CD4-positive, alpha-beta T cell (primary cell): ENCODE data around the gene TPGS1. TPM values are rescaled to one million over a fixed set of nuclear protein-coding genes. Genes with fewer than 3 reads are reported as not detected.

Experiments used
- ATAC-seq: fragments of 200-7000 bp; cut with Tn5 transposase; one replicate; pipeline ENCODE4 v1.10.0; 2022; ENCODE audit warnings: mild to moderate bottlenecking; ENCODE audit not compliant: poor library complexity
- CTCF ChIA-PET: fragments of 350-600 bp; sonication (Branson Sonifier 250); formaldehyde crosslinking; loops from one replicate; lab custom pipeline; 2021; ENCODE audit warnings: antibody characterized with exemption, inconsistent platforms; lab: Charles Lee
- POLR2A ChIA-PET: fragments of 350-600 bp; sonication (Branson Sonifier 250); formaldehyde crosslinking; loops from one replicate; lab custom pipeline; 2021; ENCODE audit warnings: antibody characterized with exemption, inconsistent platforms; lab: Charles Lee
- DNase-seq, 14 experiments: peaks; one replicate each; pipeline ENCODE4 v3.0.0-alpha.2; 2013 to 2020; ENCODE audit warnings: mixed read lengths in 2 of 14
- H3K27ac ChIP-seq, 2 donors: one replicate each; pipeline versions ENCODE4 v1.5.1 to v1.7.0; 2013; ENCODE audit warnings: low read length in 2 of 2, low read depth in 1 of 2, mild to moderate bottlenecking in 1 of 2
- H3K27me3 ChIP-seq, 2 experiments: 1 replicate in 1 of 2; 2 replicates in 1 of 2; pipeline versions ENCODE4 v1.6.1 to v1.7.0; 2013; ENCODE audit warnings: low read length in 2 of 2, control low read depth in 1 of 2, mild to moderate bottlenecking in 1 of 2, moderate library complexity in 1 of 2; ENCODE audit not compliant: insufficient read depth in 2 of 2, control insufficient read depth in 1 of 2
- H3K36me3 ChIP-seq: one replicate; pipeline ENCODE4 v1.6.1; 2013; ENCODE audit warnings: low read length, control low read depth; ENCODE audit not compliant: insufficient read depth
- H3K4me1 ChIP-seq: one replicate; pipeline ENCODE4 v1.6.1; 2013; ENCODE audit warnings: low read length, control low read depth; ENCODE audit not compliant: insufficient read depth
- H3K4me3 ChIP-seq: one replicate; pipeline ENCODE4 v1.5.1; 2013; ENCODE audit warnings: mild to moderate bottlenecking, low read length, moderate library complexity
- H3K9me3 ChIP-seq, 2 experiments: 1 replicate in 1 of 2; 2 replicates in 1 of 2; pipeline versions ENCODE4 v1.6.1 to v1.7.0; 2013; ENCODE audit warnings: low read length in 2 of 2, mild to moderate bottlenecking in 2 of 2, control low read depth in 1 of 2, moderate library complexity in 1 of 2; ENCODE audit not compliant: control insufficient read depth in 1 of 2, insufficient read depth in 1 of 2
- H3K27ac Mint-ChIP-seq: one replicate; pipeline ENCODE4 v1.8.0; 2020; ENCODE audit warnings: mixed read lengths
- H3K27me3 Mint-ChIP-seq: one replicate; pipeline ENCODE4 v1.8.0; 2021; ENCODE audit warnings: mixed read lengths
- H3K36me3 Mint-ChIP-seq: one replicate; pipeline ENCODE4 v1.8.0; 2021; ENCODE audit warnings: low read depth, mixed read lengths
- H3K4me1 Mint-ChIP-seq: one replicate; pipeline ENCODE4 v1.8.0; 2021; ENCODE audit warnings: low read depth, mixed read lengths
- H3K4me3 Mint-ChIP-seq: one replicate; pipeline ENCODE4 v1.8.0; 2020; ENCODE audit warnings: mild to moderate bottlenecking, mixed read lengths
- H3K9me3 Mint-ChIP-seq: one replicate; pipeline ENCODE4 v1.8.0; 2020; ENCODE audit warnings: mixed read lengths
- CTCF ChIP-seq: fragments of 200-600 bp; IDR thresholded peaks from one replicate; pipeline ENCODE4 v1.8.0; 2022; ENCODE audit warnings: antibody characterized with exemption, mild to moderate bottlenecking
- intact Hi-C, 2 experiments: fragments of 100-400 bp; cut with DNase I in 1 of 2; cut with micrococcal nuclease in 1 of 2; formaldehyde crosslinking; loops; one replicate each; pipeline versions ENCODE4 v1.15.1 to v1.9.0; 2023 to 2025; cut with DNase I, micrococcal nuclease
- total RNA-seq, 174 experiments: library from RNA in 2 of 174; stranded (reverse) in 2 of 174; gene quantifications; one replicate each; pipeline ENCODE4 v1.2.3 and lab custom pipeline; 2021 to 2026

The TPGS1 gene
- total RNA-seq, 2 experiments from 2014 or later: 17.2 to 18.2 TPM

- ATAC-seq (no peak), DNase-seq (no peak)
- Mint-ChIP-seq H3K4me3 (peak overlapping the region; percentile 87), H3K27ac (peak overlapping the region; percentile 78), H3K36me3 (peaks cover 15% of the 10 kb centered on the region), H3K4me1 (peaks cover 9% of the 10 kb centered on the region), H3K9me3 (no peaks in the 10 kb centered on the region), H3K27me3 (no peaks in the 10 kb centered on the region)
- intact Hi-C loops: loop anchor here in 1 of 2 experiments (1.0 kb wide), 1 partner anchor 38 kb away; no protein-coding TSS in a partner anchor
- peaks cover 0 to 5% of the 10 kb centered on the region in 2 experiments for H3K9me3 ChIP-seq
- peak overlapping the region; percentile 87 for H3K4me3 ChIP-seq
- H3K27ac ChIP-seq: peak overlapping the region in 1 of 2 donors; percentile 46
- peaks cover 31% of the 10 kb centered on the region for H3K36me3 ChIP-seq
- no peak for TF ChIP-seq CTCF
- H3K4me1 ChIP-seq: peaks cover 45% of the 10 kb centered on the region
- H3K27me3 ChIP-seq: no peaks in the 10 kb centered on the region
- ChIA-PET POLR2A (interaction anchor here (0.6 to 6.0 kb wide), 4 partner anchors 23 to 51 kb away, joined by 3 to 75 read pairs (median 6); no protein-coding TSS in a partner anchor), CTCF (interaction anchor here (1.0 to 4.2 kb wide), 3 partner anchors 23 to 54 kb away, joined by 3 to 58 read pairs (median 13); partner anchors contain the start of gene TPGS1)
Observed at GRCh38 chr19:533364-534058, 26.2 kb downstream of the TPGS1 start.

DNA sequence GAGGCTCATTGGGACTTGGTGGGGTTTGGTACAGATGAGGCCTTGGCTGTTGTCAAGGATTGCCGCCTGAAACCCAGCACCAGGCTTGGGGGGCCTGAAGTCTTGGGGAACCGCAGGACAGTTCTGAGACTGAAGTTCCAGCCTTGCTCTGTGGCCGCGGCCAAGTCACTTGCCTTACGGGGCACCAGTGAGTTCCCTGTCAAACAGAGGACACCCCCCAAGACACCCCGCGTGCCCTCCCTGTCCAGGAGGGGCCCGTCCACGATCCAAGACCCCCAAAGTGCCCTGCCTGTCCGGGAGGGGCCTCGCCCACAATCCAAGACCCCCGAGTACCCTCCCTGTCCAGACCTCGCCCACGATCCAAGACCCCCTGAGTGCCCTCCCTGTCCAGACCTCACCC is 26.8 kb downstream of the TPGS1 start:
- Histone ChIP-seq H3K4me3 (no peak overlapping the region), H3K27me3 (no peaks in the 10 kb centered on the region), H3K36me3 (peaks cover 33% of the 10 kb centered on the region), H3K9me3 (no peaks in the 10 kb centered on the region), H3K27ac (no peak overlapping the region), H3K4me1 (peaks cover 45% of the 10 kb centered on the region)
- ATAC-seq (no peak), DNase-seq (peak in 1 of 14 experiments; percentile 44)
- peak overlapping the region; percentile 58 for H3K4me3 Mint-ChIP-seq
- H3K36me3 Mint-ChIP-seq: peaks cover 18% of the 10 kb centered on the region
- no peaks in the 10 kb centered on the region for H3K9me3 Mint-ChIP-seq
- no peaks in the 10 kb centered on the region for H3K27me3 Mint-ChIP-seq
- H3K4me1 Mint-ChIP-seq: peaks cover 9% of the 10 kb centered on the region
- intact Hi-C loops: no loop called here
- CTCF ChIA-PET: interaction anchor here (4.2 kb wide), 1 partner anchor 23 kb away, joined by 58 read pairs; no protein-coding TSS in a partner anchor
- POLR2A ChIA-PET: interaction anchor here (1.1 kb wide), 1 partner anchor 50 kb away, joined by 3 read pairs; no protein-coding TSS in a partner anchor
- TF ChIP-seq CTCF: no peak
- H3K27ac Mint-ChIP-seq: peak overlapping the region; percentile 78

DNA sequence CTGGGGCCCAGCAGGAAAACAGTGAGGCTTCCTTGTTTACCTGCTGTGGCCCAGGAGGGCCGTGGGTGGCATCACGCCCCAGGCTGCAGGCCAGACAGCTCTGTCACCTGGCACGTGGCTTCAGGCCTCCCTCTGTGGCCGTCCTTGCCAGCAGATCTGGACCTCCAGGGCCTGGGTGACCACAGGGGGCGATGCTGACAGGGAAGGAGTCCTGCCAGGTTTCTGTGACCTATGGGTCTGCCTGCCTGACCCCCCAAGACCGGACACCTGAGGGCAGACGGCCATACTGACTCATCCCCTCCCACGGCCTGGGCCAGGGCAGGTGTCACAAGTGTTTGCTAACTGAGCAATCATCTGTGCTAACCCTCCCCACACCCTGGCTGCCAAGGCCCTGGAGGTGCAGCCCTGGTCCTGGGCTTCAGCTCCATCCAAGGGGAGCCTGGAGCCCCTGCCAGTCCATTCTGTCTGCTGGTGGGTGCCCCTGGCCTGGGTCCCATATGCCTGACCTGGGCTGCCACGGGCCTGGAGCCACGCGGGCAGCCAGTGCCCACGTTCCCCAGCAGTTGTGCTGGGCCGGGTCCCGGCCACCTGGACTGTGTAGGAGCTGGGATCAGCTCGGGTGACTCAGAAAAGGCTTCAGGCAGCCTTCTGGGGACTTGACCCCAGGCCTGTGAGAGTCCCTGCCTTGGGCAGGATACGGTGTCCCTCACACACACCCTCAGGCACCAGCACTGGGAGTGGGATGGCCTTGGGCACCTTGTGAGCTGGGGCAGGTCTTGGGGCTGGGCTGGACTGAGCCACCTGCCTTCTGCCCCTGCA is 27.9 kb downstream of the TPGS1 start:
- ChIA-PET POLR2A (no interaction called here), CTCF (no interaction called here)
- DNase-seq: no peak
- Histone ChIP-seq H3K4me1 (peaks cover 43% of the 10 kb centered on the region), H3K27me3 (no peaks in the 10 kb centered on the region), H3K9me3 (no peaks in the 10 kb centered on the region), H3K4me3 (no peak overlapping the region), H3K36me3 (peaks cover 36% of the 10 kb centered on the region), H3K27ac (no peak overlapping the region)
- peak overlapping the region; percentile 63 for H3K27ac Mint-ChIP-seq
- no peak for TF ChIP-seq CTCF
- no peaks in the 10 kb centered on the region for H3K9me3 Mint-ChIP-seq
- H3K36me3 Mint-ChIP-seq: peaks cover 24% of the 10 kb centered on the region
- no peak for ATAC-seq
- intact Hi-C loops: no loop called here
- H3K27me3 Mint-ChIP-seq: no peaks in the 10 kb centered on the region
- peaks cover 9% of the 10 kb centered on the region for H3K4me1 Mint-ChIP-seq
- H3K4me3 Mint-ChIP-seq: peak overlapping the region; percentile 79
